Measurements from ENCODE around the gene VEGFA. TPM values are rescaled to one million over a fixed set of nuclear protein-coding genes. Genes with fewer than 3 reads are reported as not detected.

The VEGFA gene
- total RNA-seq, 4 donors from 2014 or later = 36.2 to 91.3 (median 70.4) TPM

DNA sequence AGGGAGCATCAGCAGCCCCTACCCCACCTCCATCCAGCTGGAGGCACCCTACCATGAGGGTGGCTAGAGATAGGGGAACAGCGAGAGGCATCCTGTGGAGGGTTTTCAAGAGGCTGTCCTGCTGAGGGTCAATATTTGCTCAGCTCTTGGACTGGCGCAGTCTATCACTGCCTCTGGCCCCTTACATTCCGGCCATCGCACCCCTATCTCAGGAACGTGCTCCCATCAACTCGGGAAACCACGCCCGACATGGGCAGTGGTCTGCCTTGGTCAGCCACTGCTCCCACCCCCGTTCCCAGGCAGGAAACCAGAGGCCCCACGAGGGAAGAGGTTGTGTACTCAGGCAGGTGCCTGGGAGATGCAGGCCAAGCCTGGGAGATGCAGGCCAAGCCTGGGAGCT is 57.9 kb downstream of the VEGFA start:
- intact Hi-C loops (cut with DNase I; ENCODE audit: low total_unique reads) = no loop called here
- DNase-seq (ENCODE audit: low spot score in 2 of 2) = no peak
- no peak overlapping the region for H3K4me3 ChIP-seq (ENCODE audit: low read depth, poor library complexity, severe bottlenecking)
- TF ChIP-seq, protein P1, sequence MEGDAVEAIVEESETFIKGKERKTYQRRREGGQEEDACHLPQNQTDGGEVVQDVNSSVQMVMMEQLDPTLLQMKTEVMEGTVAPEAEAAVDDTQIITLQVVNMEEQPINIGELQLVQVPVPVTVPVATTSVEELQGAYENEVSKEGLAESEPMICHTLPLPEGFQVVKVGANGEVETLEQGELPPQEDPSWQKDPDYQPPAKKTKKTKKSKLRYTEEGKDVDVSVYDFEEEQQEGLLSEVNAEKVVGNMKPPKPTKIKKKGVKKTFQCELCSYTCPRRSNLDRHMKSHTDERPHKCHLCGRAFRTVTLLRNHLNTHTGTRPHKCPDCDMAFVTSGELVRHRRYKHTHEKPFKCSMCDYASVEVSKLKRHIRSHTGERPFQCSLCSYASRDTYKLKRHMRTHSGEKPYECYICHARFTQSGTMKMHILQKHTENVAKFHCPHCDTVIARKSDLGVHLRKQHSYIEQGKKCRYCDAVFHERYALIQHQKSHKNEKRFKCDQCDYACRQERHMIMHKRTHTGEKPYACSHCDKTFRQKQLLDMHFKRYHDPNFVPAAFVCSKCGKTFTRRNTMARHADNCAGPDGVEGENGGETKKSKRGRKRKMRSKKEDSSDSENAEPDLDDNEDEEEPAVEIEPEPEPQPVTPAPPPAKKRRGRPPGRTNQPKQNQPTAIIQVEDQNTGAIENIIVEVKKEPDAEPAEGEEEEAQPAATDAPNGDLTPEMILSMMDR (IDR thresholded peaks at IDR 0.05) = no peak
- no peak for TF ChIP-seq POLR2A (IDR thresholded peaks at IDR 0.05)
- WGBS, 2 donors = 88 to 89% methylated on average over 10 of the region's 10 CpGs

GRCh38 chr6:43828711-43829110 is 58.7 kb downstream of the VEGFA start:
- H3K4me3 ChIP-seq (ENCODE audit: low read depth, poor library complexity, severe bottlenecking) = no peak overlapping the region
- no peak for DNase-seq (ENCODE audit: low spot score in 2 of 2)
- TF ChIP-seq POLR2A (IDR thresholded peaks at IDR 0.05) = no peak
- TF ChIP-seq, protein P1 (IDR thresholded peaks at IDR 0.05) = no peak
- intact Hi-C loops (cut with DNase I; ENCODE audit: low total_unique reads) = no loop called here
- WGBS, 2 donors = 83 to 89% methylated on average over 4 of the region's 4 CpGs

- WGBS, 2 donors = 70 to 77% methylated on average over 7 of the region's 7 CpGs
- TF ChIP-seq POLR2A (IDR thresholded peaks at IDR 0.05) = no peak
- DNase-seq (ENCODE audit: low spot score in 2 of 2) = no peak
- intact Hi-C loops (cut with DNase I; ENCODE audit: low total_unique reads) = no loop called here
- H3K4me3 ChIP-seq (ENCODE audit: low read depth, poor library complexity, severe bottlenecking) = no peak overlapping the region
Measured at GRCh38 chr6:43829470-43829869, 59.5 kb downstream of the VEGFA start.

- H3K4me3 ChIP-seq (ENCODE audit: low read depth, poor library complexity, severe bottlenecking) = no peak overlapping the region
- no peak for DNase-seq (ENCODE audit: low spot score in 2 of 2)
- intact Hi-C loops (cut with DNase I; ENCODE audit: low total_unique reads) = no loop called here
- 37 to 46% methylated on average over 8 of the region's 8 CpGs for whole genome bisulfite sequencing, 2 donors
- no peak for TF ChIP-seq POLR2A (IDR thresholded peaks at IDR 0.05)
- TF ChIP-seq, protein P1 (IDR thresholded peaks at IDR 0.05) = no peak
Measured at GRCh38 chr6:43830775-43831174, 60.8 kb downstream of the VEGFA start.

DNA sequence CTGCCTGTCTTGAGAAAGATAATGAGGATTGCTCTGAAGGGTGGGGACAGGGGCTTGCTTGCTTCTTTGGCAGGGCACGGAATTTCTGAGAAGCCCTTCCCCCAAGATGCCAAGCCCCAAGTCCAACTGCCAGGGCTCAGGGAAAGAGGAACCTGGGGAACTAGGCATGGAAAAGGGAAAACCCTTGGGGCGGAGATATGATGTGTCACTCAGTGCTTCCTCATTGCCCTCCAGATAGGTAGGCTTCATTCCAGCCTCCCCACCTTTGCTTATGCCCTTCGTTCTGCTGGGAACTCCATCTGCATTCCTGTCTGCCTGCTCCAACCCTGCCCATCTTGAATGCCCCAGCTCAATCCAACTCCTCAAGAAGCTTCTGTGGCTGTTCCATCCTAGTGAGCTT is 61.2 kb downstream of the VEGFA start:
- TF ChIP-seq, protein P1 (IDR thresholded peaks at IDR 0.05) = no peak
- TF ChIP-seq POLR2A (IDR thresholded peaks at IDR 0.05) = no peak
- H3K4me3 ChIP-seq (ENCODE audit: low read depth, poor library complexity, severe bottlenecking) = no peak overlapping the region
- intact Hi-C loops (cut with DNase I; ENCODE audit: low total_unique reads) = no loop called here
- 40 to 47% methylated on average over 3 of the region's 3 CpGs for WGBS, 2 donors
- DNase-seq (ENCODE audit: low spot score in 2 of 2) = no peak

GRCh38 chr6:43833223-43833995 is 63.4 kb downstream of the VEGFA start:
- DNase-seq (ENCODE audit: low spot score in 2 of 2) = no peak
- 91 to 96% methylated on average over 7 of the region's 7 CpGs for WGBS, 2 donors
- TF ChIP-seq POLR2A (IDR thresholded peaks at IDR 0.05) = no peak
- TF ChIP-seq, protein P1 (IDR thresholded peaks at IDR 0.05) = no peak
- no peak overlapping the region for H3K4me3 ChIP-seq (ENCODE audit: low read depth, poor library complexity, severe bottlenecking)
- intact Hi-C loops (cut with DNase I; ENCODE audit: low total_unique reads) = no loop called here

Measured in lower leg skin (tissue), 4 donors.